ENCODE results near the gene SLC29A3.

The SLC29A3 gene

DNA sequence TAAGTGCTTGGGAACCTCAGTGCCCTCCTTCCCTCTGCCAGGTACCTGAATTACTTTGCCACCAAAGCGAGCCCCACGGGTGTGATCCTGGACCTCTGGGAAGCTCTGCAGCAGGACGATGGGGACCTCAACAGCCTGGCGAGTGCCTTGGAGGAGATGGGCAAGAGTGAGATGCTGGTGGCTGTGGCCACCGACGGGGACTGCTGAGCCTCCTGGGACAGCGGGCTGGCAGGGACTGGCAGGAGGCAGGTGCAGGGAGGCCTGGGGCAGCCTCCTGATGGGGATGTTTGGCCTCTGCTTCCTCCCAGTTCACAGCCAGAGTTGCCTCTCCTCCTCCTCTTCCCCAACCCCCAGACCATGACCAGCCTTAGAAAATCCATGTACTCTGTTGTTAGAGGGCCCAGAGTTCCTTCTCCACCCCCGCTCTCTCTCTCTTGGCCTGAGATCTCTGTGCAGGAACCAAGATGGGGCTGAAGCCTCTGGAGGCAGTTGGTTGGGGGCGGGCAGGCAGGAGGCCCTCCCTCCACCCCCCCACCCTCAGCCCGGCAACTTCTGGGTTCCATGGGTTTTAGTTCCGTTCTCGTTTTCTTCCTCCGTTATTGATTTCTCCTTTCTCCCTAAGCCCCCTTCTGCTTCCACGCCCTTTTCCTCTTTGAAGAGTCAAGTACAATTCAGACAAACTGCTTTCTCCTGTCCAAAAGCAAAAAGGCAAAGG, 19.8 kb upstream of the SLC29A3 start:
- DNase-seq (ENCODE audit: extremely low read depth in 1 of 2, low read depth in 1 of 2), result no peak

DNA sequence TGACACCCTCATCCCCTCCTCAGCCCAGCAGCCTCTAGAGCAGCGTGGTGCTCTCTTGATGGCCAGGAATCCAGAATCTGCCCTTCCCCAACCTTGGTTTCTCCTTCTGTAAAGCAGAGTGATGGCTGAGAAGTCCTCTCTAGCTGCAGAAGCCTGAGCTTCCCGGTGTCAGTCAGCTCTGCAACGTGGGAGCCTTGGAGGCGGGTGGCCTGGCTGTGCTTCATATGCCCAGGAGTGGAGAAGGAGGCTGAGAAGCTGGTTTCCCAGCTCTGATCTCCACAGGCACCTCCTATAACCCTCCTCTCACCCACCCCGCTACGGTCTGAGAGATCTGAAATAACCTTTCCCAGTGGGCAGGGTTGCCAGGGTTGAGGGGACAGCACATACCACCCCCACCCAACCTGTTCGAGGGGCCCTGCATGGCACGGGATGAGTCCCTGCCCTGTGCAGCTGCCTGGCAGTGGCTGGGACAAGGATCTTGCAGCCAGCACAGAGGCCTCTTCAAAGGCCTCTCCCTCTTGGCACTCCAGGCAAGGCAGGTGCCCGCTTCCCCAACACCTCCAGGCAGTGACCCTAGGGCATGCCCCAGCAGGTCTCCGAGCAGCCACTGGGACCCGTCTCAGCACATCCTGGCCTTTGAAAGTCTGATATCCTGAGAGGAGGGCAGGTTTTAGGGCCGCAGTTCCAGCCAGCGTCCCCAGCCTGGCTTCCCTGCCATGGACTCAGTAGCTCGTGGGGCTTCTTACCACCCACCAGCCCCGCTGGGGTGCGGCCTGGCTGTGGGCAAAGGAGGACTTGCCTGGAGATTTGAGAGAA, 18.3 kb upstream of the SLC29A3 start:
- no peak for DNase-seq (ENCODE audit: extremely low read depth in 1 of 2, low read depth in 1 of 2)

DNA sequence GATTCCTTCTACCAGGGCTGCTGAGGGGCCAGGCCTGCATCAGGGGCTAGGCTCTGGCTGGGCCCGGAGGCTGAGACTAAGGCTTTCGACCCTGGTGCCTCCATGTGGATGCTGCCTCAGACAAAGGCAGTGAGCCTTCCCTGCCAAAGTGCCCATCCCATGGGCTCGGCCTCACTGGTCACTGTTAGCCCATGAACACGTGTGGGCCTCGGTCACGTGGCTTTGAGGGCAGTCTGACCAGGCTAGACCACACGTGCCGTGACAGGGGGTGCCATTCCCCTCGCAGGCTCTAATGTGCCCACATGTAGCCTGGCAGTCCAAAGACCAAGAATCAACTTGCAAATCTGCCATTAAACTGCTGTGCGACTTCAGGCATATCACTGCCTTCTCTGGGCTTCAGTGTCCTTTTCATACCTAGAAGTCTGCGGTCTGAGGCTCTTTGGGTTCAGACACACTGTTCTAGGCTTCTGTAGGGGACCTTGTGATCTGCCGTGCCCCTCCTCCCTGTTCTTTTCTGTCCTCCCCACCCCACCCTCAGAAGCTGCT, 17.6 kb upstream of the SLC29A3 start:
- no peak for DNase-seq (ENCODE audit: extremely low read depth in 1 of 2, low read depth in 1 of 2)

DNA sequence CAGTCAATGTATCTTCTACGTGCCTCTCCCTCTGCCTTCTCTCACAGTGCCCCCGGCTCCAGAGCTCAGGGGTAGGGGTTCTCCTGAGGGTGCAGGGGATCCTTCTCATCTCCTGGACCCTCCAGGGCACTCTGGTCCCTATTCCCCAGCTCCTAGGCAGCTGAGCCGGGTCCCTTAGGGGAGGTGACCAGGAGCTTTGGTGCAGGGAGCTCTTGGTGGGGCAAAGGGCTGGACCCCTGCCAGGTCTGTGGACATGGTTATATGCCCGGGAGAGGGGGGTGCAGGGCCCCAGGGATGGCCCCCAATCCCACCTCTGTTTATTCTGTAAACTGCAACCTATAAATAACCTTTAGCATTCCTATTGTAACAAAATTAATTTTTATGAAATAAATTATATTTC, 16.6 kb upstream of the SLC29A3 start:
- no peak for DNase-seq (ENCODE audit: extremely low read depth in 1 of 2, low read depth in 1 of 2)

DNA sequence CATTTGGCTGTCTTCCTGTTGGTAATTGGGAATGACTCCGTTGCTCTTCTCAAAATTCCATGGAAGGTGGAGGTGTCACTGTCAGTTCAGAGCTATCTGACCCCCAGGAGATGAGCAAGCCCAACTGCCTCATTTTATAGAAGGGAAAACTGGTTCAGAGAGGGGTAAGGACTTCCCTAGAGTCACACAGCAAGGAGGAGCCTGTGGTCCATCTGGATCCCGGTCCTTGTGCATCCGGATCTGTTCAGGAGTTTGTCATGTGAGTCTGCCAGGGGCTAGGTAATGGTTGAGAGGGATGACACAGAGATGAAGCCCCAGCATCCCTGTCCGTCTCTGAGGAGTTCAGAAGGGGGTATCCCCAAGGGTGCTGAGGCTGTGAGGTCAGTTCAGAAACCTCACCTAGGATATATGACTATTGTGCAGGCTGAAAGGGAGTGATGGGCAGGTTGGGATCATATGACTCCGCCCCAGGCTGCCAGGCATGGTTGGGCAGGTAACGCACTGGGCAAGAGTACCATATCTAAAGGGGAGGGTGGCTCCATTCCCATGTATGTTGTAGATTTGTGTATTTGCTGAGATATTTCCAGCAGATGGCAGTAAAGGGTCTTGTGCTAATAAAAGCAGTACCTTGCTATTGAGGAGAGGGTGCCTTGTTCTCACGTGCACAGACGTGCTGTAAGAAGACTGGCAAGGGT, 16.0 kb upstream of the SLC29A3 start:
- DNase-seq (ENCODE audit: extremely low read depth in 1 of 2, low read depth in 1 of 2), result no peak

DNA sequence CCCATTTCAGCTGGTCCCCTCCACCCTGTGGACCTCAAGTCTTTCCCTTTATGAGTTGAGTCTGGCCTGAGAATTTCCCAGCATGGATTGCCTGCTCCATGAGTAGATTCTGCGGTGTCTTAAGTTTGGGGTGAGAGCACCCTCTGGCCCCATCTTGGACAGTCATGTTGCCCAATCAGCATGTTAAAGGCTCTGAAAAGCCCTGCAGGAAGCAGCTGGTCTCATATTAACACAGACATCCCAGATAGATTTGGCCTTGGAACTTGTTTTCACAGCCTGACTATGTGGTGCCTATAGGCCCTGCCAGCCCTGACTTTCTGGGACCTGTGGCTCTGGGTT, 15.5 kb upstream of the SLC29A3 start:
- DNase-seq (ENCODE audit: extremely low read depth in 1 of 2, low read depth in 1 of 2), result no peak

DNA sequence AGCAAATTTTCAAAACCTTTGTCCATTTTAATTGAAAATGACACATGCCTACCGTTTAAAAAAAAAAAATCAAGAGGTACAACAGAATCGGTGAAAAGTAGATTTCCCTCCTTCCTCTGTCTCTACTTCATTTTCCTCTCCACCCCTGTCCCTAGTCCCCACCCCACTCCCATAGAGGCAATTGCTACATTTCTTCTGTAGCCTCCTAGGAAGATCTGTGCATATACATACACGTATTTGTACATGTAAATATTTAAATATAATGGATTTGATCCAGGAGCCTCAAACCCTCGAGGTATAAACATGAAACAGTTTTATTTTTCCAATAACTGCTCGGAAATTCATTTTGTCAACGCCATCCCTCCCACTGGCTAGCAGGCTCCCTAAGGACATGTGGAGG, 14.1 kb upstream of the SLC29A3 start:
- DNase-seq (ENCODE audit: extremely low read depth in 1 of 2, low read depth in 1 of 2), result no peak

DNA sequence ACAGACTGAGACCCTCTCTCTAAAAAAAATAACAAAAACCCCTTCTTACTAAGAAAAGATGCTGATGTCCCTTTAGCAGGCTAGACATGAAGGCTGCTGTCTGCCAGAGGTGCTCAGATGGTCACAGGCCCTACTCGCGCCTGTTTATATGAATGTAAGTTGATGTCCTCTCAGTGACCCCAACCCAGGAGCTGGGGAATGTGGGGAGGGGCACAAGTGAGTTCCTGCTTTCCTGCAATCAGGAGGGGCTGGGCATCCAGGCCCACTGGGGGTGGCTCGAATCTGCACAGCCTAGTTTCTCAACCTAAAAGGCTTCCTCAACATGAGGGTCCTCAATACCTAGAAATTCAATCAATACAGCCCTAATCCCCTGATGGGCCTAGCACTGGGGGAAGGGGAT, 12.1 kb upstream of the SLC29A3 start:
- DNase-seq (ENCODE audit: extremely low read depth in 1 of 2, low read depth in 1 of 2), result no peak

DNA sequence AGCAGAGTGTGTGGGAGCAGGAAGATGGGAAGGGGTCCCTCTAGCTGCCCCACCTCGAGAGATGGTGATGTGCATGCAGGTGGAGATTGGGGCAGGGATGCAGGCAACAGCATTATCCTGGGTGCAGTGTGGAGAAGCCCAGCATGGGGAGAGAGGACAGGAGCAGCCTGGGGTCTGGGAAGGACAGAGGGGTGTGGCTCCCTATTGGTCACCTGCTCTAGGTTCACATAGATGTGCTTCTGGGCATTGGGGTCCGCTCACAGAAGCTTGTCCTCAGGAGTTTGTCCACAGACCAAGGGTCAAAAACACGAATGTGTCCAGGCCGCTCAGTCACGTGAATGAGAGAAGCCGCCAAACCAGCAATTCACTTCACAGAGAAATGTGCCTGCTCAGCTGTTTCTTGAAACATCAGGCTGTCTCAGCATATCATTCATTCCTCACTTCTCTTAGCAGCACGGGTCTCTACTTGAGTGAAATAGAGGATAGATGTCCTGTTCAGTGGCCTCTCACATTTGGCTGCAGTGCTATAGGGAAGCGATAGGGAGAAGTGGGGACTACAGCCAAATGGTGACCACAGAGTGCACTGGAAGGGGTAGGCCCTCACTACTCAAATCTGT, 11.5 kb upstream of the SLC29A3 start:
- no peak for DNase-seq (ENCODE audit: extremely low read depth in 1 of 2, low read depth in 1 of 2)

DNA sequence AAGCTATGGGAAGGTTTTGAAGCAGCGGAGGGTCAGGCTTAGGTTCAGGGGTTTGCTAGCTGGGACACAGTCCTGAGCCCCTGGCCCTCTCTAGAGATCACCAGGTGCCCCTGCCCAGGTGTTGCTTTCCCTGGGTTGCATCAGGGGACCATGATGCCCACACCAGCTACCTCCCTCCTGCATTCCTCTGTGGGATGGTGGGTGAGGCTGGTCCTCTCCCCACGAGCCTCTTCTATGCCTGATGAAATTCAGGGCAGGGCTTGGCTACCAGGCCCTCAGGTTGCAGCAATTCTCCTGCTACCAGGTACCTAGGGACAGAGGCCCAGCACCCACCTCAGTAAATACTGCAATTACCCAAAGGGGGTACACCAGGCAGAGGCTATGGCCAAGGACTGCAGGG, 10.8 kb upstream of the SLC29A3 start:
- no peak for DNase-seq (ENCODE audit: extremely low read depth in 1 of 2, low read depth in 1 of 2)

DNA sequence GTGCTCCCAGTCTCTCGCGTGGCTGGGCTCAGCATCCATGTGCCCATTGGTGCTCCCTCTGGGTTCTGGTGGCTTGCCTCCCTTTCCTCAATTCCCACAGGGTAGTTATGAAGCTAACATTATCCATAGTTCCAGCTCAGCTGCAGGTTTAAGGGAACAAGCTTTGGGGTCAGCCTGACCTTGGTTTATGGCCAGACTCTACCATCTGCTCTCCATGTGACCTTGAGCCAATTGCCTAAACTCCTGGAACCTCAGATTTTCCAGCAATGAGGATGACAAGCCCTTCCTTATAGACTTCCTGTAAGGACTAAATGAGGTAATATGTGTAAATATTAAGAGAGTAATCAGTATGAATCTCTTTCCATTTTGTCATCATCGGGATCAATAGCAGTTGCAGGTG, 10.1 kb upstream of the SLC29A3 start:
- DNase-seq (ENCODE audit: extremely low read depth in 1 of 2, low read depth in 1 of 2), result no peak

DNA sequence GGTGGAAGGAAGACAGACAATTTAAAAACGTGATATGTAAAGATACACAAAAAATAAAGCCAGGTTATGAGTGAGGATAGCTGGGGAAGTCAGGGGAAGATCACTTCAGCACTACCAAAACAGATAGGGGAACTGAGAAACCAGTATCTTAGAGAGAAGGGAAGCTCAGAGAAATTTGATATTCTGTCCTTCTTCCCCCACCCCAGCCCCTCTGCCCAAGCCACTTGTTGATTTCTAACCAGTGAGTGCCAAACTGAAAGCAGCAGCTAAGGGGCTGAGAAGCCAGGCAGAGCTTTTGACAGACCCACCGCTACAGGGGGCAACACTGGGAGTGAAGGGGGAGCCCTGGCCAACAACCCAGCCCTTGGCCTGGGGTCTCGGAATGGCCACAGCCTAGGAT, 9.1 kb upstream of the SLC29A3 start:
- DNase-seq (ENCODE audit: extremely low read depth in 1 of 2, low read depth in 1 of 2), result no peak

DNA sequence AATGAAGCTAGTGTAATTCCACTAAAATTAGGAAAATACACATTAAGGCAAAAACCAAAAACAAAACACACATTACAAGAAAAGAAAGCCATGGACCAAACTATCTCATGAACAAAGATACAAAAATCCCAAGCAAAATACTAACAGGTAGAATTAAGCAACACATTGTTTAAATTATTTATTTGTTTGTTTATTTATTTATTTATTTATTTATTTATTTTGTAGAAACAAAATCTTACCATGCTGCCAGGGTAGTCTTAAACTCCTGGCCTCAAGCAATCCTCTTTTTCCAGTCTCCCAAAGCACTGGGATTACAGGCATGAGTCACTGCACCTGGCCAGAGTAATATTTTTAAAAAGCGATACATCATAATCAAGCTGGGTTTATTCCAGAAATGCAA, 6.8 kb upstream of the SLC29A3 start:
- DNase-seq (ENCODE audit: extremely low read depth in 1 of 2, low read depth in 1 of 2), result no peak

DNA sequence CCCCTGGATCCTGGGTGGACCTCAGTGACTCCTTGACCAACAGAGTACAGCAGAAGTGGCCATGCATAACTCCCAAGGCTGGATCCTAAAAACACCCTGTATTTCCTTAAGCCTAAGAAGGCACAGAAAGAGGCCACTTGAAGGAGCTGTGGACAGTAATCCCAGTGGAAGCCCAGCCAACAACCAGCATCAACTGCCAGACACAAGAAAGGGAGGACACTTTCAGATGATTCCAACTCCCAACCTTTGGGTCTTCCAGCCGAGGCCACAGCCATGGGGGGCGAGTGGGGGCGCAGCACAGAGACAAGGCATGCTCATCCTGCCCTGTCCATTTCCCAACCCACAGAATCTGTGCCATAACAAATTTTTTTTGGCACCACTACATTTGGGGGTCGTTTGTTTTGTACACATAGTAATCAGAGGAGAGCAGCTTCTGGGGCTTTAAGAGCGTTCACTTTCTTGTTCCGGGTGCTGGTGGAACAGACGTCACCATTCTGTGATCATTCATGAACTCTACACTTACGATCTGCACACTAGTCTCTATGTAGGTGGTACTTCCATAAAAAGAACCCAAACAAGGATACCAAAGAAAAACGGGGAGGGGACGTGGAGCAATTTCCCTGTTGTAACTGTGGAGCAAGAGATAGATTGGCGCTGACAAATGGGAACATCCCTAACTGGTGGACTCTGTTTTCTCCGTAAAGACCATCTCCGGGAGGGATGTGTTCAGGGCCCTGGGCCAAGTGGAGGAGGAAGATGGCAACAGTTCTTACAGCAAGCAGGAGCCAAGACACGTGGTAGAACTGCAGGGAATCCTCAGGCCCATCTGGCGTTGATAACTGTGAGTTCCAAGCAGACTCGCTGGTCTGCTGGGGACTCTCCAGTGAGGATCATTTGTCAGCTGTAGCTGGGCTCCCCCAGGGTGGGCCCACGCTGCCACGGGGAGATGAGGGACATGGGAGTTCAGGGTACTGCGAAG, 6.0 kb upstream of the SLC29A3 start:
- DNase-seq (ENCODE audit: extremely low read depth in 1 of 2, low read depth in 1 of 2), result no peak

DNA sequence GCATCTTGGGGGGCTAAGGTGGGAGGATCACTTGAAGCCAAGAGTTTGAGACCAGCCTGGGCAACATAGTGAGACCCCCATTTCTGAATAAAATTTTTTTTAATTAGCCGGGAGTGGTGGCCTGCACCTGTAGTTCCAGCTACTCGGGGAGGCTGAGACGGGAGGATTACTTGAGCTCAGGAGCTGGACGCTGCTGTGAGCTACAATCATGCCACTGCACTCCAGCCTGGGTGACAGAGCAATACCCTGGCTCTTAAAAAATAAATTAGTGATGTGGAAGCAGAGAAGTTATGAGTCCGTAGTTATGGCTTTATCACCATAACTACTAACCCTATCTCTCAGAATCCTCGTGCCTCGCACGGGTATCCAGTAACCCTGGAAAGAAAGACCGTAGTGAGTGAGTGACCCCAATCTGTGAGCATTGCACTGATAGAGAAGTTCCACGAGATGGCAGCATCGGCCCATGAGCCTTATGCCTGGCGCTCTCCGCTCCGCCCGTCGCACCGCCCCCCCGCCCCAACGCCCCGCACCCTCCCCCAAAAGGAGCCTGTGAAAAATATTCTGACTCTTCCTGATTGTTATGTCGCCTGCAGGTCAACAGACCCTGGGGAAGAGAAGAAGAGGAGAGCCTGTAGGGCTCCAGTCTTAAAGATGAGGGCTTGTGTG, 4.9 kb upstream of the SLC29A3 start:
- peak in 1 of 2 donors; percentile 17 for DNase-seq (ENCODE audit: extremely low read depth in 1 of 2, low read depth in 1 of 2)

DNA sequence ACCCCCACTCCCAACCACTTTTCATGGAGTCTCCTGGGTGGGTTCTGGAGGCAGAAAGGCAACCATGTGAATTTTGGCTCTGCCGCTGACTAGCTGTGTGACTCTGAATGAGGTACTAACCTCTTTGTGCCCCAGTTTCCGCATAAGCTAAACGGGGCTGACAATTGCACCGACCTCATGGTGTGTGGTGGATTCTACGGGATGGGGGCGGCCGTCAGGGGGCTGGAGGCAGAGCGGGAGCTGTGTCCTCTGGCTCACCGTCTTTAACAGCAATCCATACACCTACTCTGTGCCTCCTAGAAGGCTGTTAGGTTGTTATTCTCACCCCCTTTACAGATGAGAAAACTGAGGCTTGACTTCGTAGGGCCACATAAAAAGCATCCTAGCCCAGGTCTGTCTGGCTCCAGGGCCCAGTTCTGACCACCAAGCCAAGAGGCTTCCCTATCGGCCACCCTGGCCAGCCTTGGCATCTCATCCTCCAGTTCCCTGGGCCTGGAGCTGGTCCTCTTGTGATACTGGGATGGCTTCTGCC, 4.3 kb upstream of the SLC29A3 start:
- no peak for DNase-seq (ENCODE audit: extremely low read depth in 1 of 2, low read depth in 1 of 2)

DNA sequence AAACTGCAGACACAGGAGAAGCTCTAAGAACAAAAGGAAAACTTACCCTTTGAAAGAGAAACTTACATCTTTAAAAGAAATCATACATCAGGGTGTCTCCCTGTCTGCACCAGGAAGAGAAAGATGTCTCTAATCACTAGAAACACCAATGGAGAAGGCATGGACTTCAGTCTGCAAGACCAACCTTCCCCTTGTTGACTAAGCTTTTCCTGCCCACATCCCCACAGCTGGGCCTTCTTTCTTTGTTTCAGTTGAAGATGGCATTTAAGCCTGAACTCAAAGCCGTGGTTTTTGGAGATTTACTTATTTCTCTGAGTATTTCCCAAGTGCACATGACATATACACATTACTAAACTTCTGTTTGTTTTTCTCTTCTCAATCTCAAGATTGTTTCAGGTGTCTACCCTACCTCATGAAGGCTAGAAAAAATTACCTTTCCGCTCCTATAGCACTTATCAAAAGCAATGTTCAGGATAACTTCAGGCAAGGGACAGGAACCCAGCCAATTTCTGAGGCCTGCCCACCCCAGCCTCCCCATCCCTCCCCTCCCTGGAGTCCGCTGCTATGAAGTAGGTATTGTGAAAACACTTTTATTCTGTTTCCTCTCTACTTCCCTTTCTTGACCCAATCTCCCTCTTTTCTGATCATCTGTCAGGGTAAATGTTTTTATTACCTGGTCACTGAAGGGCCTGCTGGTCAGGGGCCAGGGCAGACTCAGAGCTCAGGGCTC, 2.8 kb upstream of the SLC29A3 start:
- DNase-seq (ENCODE audit: extremely low read depth in 1 of 2, low read depth in 1 of 2), result no peak

DNA sequence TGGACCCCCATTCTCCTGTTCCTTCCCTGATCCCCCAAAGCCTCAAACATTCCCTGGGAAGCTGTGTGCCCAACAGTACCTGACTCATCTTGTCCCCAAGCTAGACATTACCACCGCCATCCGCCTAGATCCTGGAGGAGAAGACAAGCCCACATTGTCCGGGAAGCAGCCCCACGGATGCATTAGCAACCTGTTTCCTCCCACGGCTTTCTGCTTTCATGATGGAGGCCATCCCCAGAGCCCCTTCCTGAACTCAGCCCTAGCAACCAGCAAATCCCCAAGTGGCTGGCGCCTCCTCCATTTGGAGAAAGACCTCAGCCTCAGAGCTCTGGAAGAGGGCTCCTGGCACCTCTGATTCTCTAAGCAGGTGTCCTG, 2.3 kb upstream of the SLC29A3 start:
- no peak for DNase-seq (ENCODE audit: extremely low read depth in 1 of 2, low read depth in 1 of 2)

DNA sequence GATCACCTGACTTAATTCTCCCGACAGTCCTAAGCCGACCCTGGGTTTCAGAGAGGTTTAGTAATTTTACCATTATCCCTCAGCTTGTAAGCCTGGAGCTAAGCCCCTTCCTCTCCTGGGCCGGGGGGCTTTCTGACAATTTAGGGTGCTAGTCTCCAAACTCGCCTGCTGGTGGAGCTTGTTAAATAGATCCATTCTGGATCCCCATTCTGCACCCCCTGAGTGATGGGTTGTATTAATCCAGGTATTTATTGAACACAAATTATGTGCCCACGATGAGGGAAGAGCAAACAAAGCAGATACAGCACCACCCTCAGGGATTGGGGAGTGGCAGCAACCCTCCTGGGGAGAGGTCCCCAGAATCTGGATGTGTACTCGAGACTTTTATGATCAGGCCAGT, 1.3 kb upstream of the SLC29A3 start:
- DNase-seq (ENCODE audit: extremely low read depth in 1 of 2, low read depth in 1 of 2), result no peak

Data from stimulated activated CD8-positive, alpha-beta memory T cell treated with anti-CD3 and anti-CD28 coated beads, Interleukin-7, amount 100 ng/mL, for 48 hours (primary cell).